SIG-M5 treated with dmso at 0.1 percent for 504 hours (cell line): ENCODE data around the gene MRPS17.

Source experiments
- DNase-seq: peaks from one replicate; lab custom pipeline; 2025; ENCODE audit not compliant: unreplicated experiment; lab: John Stamatoyannopoulos, UW

The MRPS17 gene

GRCh38 chr7:55970561-55970960, 18.9 kb downstream of the MRPS17 start:
- DNase-seq, result no peak

- no peak for DNase-seq
These were observed 19.3 kb downstream of the MRPS17 start for GRCh38 chr7:55970978-55971377.

- no peak for DNase-seq
These were observed 22.1 kb downstream of the MRPS17 start for GRCh38 chr7:55973747-55974250.

- DNase-seq, result no peak
These were observed 24.4 kb downstream of the MRPS17 start for GRCh38 chr7:55975988-55976633.

GRCh38 chr7:55977831-55978230, 26.2 kb downstream of the MRPS17 start:
- DNase-seq, result no peak

GRCh38 chr7:55980266-55980665, 28.6 kb downstream of the MRPS17 start:
- DNase-seq, result no peak

GRCh38 chr7:55983537-55983936, 31.9 kb downstream of the MRPS17 start:
- DNase-seq, result no peak

GRCh38 chr7:55992346-55992745, 40.7 kb downstream of the MRPS17 start:
- no peak for DNase-seq

- no peak for DNase-seq
These were observed 45.3 kb downstream of the MRPS17 start for GRCh38 chr7:55996856-55997500.

- no peak for DNase-seq
These were observed 52.1 kb downstream of the MRPS17 start for GRCh38 chr7:56003749-56004148.
